Natural killer cell (primary cell): ENCODE measurements around the gene SCLT1. TPM values are rescaled to one million over a fixed set of nuclear protein-coding genes. Genes with fewer than 3 reads are reported as not detected.

Source experiments
- ATAC-seq, 3 donors: fragments of 150-1000 bp in 2 of 3; fragments of 200-7000 bp in 1 of 3; cut with Tn5 transposase; 1 replicate in 1 of 3; 2 replicates in 2 of 3; pipeline ENCODE4 v1.10.0; 2021; ENCODE audit warnings: mild to moderate bottlenecking in 2 of 3, moderate library complexity in 2 of 3
- DNase-seq, 2 donors: peaks; one replicate each; pipeline versions ENCODE4 v3.0.0 to v3.0.0-alpha.2; 2013 to 2021; ENCODE audit warnings: mixed read lengths in 1 of 2
- H3K27ac ChIP-seq: one replicate; pipeline ENCODE4 v1.5.1; 2013; ENCODE audit warnings: mild to moderate bottlenecking, low read length
- H3K27me3 ChIP-seq: one replicate; pipeline ENCODE4 v1.6.1; 2013; ENCODE audit warnings: low read length; ENCODE audit not compliant: control insufficient read depth, insufficient read depth
- H3K36me3 ChIP-seq: one replicate; pipeline ENCODE4 v1.6.1; 2013; ENCODE audit warnings: low read length; ENCODE audit not compliant: control insufficient read depth, insufficient read depth
- H3K4me1 ChIP-seq: one replicate; pipeline ENCODE4 v1.6.1; 2013; ENCODE audit warnings: low read length; ENCODE audit not compliant: control insufficient read depth, insufficient read depth
- H3K4me3 ChIP-seq: one replicate; pipeline ENCODE4 v1.5.1; 2013; ENCODE audit warnings: low read length
- H3K9me3 ChIP-seq: one replicate; pipeline ENCODE4 v1.6.1; 2013; ENCODE audit warnings: low read length; ENCODE audit not compliant: control insufficient read depth, insufficient read depth
- H3K27ac Mint-ChIP-seq, 2 donors: one replicate each; pipeline ENCODE4 v1.8.0; 2022; ENCODE audit warnings: mild to moderate bottlenecking in 2 of 2, mixed read lengths in 2 of 2, moderate library complexity in 1 of 2
- H3K27me3 Mint-ChIP-seq, 2 donors: one replicate each; pipeline ENCODE4 v1.8.0; 2022; ENCODE audit warnings: low read depth in 2 of 2, mixed read lengths in 2 of 2
- H3K36me3 Mint-ChIP-seq: one replicate; pipeline ENCODE4 v1.8.0; 2022; ENCODE audit warnings: mixed read lengths
- H3K4me1 Mint-ChIP-seq, 2 donors: one replicate each; pipeline ENCODE4 v1.8.0; 2022; ENCODE audit warnings: mixed read lengths in 2 of 2
- H3K4me3 Mint-ChIP-seq: one replicate; pipeline ENCODE4 v1.8.0; 2022; ENCODE audit warnings: mild to moderate bottlenecking, moderate library complexity, mixed read lengths
- H3K9me3 Mint-ChIP-seq, 2 donors: one replicate each; pipeline ENCODE4 v1.8.0; 2022; ENCODE audit warnings: mixed read lengths in 2 of 2
- WGBS: methylation state at CpG from one replicate; pipeline ENCODE4 v1.1.7; 2013; ENCODE audit warnings: missing lambda C conversion rate; ENCODE audit not compliant: insufficient coverage; 5-methylcytosine and 5-hydroxymethylcytosine counted together
- intact Hi-C: fragments of 100-400 bp; cut with micrococcal nuclease; formaldehyde crosslinking; loops from one replicate; pipeline ENCODE4 v1.14.2; 2022
- total RNA-seq, 4 donors: library from RNA; stranded (reverse); fragments of 120-200 nt in 1 of 4; gene quantifications; one replicate each; pipeline versions ENCODE4 v1.2.3 to v1.2.4, GENCODE V29; 2013 to 2022
- TF ChIP-seq, protein P1 (sequence below): fragments of 200-600 bp; IDR thresholded peaks from one replicate; pipeline ENCODE4 v1.8.0; 2022; ENCODE audit warnings: antibody characterized with exemption

SCLT1 gene
- total RNA-seq, 3 donors from 2014 or later (not counting 1 experiment from before 2014, with no cell fraction given), result 54.0 to 59.9 (median 55.4) TPM

DNA sequence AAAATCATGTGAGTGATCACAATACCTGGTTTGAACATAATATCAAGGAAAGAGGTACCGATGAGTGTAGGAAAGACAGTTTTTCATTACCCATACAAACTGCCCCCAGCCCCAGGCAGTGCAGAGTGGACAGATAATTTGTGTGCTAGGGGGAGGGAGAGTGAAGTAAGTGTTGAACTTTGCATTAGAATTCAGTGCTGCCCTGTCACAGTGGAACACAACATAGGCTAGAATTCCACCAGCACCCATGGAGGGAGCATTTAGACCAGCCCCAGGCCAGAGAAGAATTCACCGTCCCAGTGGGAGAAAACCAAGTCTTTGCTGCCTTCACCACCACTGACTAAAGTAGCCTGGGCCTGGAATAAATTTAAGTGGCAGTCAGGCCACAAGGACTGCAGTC, 107.3 kb downstream of the SCLT1 start:
- 94% methylated on average over 1 of the region's 2 CpGs for WGBS
- H3K27ac Mint-ChIP-seq, result no peak overlapping the region
- no peaks in the 10 kb centered on the region for H3K4me1 ChIP-seq

DNA sequence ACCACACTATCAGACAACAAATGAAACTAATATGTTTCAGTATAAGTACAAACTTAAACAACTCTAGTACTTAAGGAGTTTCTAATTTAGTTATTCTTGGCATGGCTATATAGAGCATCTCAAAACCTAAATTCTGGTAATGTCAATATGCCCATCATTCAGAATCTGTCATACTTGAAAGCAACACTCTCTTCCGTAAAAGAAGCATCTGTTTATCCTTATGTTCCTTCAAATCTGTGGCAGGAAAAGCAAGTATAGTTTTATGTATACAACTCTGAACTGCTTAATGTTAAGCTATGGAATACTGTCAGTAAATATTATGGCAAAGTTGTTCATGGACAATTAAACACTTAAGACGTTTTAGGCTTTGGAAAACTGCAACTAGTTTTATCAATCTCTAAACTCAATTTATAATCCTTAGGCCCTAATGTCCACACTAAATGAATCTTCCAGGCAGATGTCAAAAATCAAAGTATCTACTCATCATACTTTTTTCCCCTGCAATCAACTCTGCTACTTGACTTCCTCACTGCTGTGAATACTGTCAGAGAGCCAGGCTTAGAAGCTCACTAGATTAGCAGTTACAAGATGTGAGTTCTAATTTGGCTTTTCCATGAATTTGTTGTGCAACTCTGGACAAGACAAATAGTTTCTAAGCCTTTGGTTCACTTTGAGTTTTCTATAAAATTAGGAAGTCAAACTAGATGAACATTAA, 109.4 kb downstream of the SCLT1 start:
- Histone ChIP-seq H3K27me3 (no peaks in the 10 kb centered on the region), H3K4me1 (no peaks in the 10 kb centered on the region), H3K9me3 (no peaks in the 10 kb centered on the region), H3K4me3 (no peak overlapping the region), H3K27ac (no peak overlapping the region), H3K36me3 (peaks cover 21% of the 10 kb centered on the region)
- WGBS, result 90% methylated on average over 1 of the region's 2 CpGs
- ATAC-seq (no peak), DNase-seq (no peak)
- Mint-ChIP-seq H3K27me3 (no peaks in the 10 kb centered on the region), H3K27ac (no peak overlapping the region), H3K36me3 (peaks cover 7% of the 10 kb centered on the region), H3K4me1 (no peaks in the 10 kb centered on the region), H3K9me3 (peaks cover 0 to 6% of the 10 kb centered on the region in 2 donors), H3K4me3 (no peak overlapping the region)
- TF ChIP-seq, protein P1, sequence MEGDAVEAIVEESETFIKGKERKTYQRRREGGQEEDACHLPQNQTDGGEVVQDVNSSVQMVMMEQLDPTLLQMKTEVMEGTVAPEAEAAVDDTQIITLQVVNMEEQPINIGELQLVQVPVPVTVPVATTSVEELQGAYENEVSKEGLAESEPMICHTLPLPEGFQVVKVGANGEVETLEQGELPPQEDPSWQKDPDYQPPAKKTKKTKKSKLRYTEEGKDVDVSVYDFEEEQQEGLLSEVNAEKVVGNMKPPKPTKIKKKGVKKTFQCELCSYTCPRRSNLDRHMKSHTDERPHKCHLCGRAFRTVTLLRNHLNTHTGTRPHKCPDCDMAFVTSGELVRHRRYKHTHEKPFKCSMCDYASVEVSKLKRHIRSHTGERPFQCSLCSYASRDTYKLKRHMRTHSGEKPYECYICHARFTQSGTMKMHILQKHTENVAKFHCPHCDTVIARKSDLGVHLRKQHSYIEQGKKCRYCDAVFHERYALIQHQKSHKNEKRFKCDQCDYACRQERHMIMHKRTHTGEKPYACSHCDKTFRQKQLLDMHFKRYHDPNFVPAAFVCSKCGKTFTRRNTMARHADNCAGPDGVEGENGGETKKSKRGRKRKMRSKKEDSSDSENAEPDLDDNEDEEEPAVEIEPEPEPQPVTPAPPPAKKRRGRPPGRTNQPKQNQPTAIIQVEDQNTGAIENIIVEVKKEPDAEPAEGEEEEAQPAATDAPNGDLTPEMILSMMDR, result no peak
- intact Hi-C loops, result no loop called here

More for the DNA sequence above, 107.3 kb downstream of the SCLT1 start:
- DNase-seq (no peak), ATAC-seq (no peak)
- TF ChIP-seq, protein P1, result no peak
- intact Hi-C loops, result no loop called here
- Histone ChIP-seq H3K27ac (no peak overlapping the region), H3K4me3 (no peak overlapping the region), H3K9me3 (no peaks in the 10 kb centered on the region), H3K36me3 (peaks cover 15% of the 10 kb centered on the region), H3K27me3 (no peaks in the 10 kb centered on the region)
- no peaks in the 10 kb centered on the region for H3K4me1 Mint-ChIP-seq
- no peak overlapping the region for H3K4me3 Mint-ChIP-seq
- peaks cover 25% of the 10 kb centered on the region for H3K36me3 Mint-ChIP-seq
- peaks cover 0 to 6% of the 10 kb centered on the region in 2 donors for H3K9me3 Mint-ChIP-seq
- H3K27me3 Mint-ChIP-seq, result no peaks in the 10 kb centered on the region

DNA sequence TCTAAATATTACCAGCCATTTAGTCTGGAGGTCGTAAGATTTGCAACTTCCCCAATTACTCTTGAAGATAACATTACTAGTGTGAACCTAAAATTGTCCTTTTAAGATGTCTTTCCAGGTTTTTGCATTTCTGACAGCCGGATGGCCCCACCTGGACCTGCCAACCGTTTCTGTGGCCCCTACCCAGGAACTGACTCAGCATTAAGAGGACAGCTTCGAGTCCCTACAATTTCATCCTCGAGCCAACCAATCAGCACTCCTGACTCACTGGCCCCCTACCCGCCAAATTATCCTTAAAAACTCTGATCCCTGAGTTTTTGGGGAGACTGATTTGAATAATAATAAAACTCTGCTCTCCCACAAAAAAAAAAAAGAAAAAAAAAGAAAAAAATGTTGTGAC, 112.0 kb downstream of the SCLT1 start:
- no peaks in the 10 kb centered on the region for H3K9me3 Mint-ChIP-seq
- H3K27ac ChIP-seq, result no peak overlapping the region
- DNase-seq, result no peak
- peaks cover 14% of the 10 kb centered on the region for H3K36me3 ChIP-seq
- H3K27ac Mint-ChIP-seq, result no peak overlapping the region
- TF ChIP-seq, protein P1, result no peak
- H3K27me3 ChIP-seq, result no peaks in the 10 kb centered on the region
- no peaks in the 10 kb centered on the region for H3K4me1 Mint-ChIP-seq
- intact Hi-C loops, result no loop called here
- no peaks in the 10 kb centered on the region for H3K27me3 Mint-ChIP-seq
- no peak overlapping the region for H3K4me3 Mint-ChIP-seq
- ATAC-seq, result no peak
- H3K9me3 ChIP-seq, result no peaks in the 10 kb centered on the region
- no peaks in the 10 kb centered on the region for H3K36me3 Mint-ChIP-seq
- H3K4me1 ChIP-seq, result no peaks in the 10 kb centered on the region
- 89% methylated on average over 4 of the region's 6 CpGs for WGBS
- H3K4me3 ChIP-seq, result no peak overlapping the region

DNA sequence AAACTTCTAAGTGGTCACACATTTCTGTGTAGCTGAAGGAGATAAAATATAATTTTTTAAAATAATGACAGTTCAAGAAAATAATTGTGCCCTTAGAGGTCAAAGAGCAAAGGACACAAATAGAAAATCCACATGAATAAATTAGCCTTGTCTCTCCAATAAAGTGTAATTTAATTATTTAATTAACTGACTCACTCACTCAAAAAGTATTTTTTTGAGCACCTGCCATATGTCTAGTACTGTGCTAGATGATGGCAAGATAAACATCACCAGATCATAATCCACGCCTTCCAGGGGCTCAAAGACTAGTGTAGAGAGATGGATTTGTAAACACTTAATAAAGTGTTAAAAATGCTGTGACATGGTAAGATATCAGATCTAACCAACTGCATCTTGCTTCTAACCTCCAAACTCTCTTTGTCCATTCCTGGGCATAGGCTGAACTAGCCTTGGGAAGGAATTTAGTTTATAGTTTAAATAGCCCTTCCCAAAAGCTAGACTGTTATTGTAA, 112.5 kb downstream of the SCLT1 start:
- no peaks in the 10 kb centered on the region for H3K36me3 Mint-ChIP-seq
- H3K36me3 ChIP-seq, result peaks cover 10% of the 10 kb centered on the region
- DNase-seq (no peak), ATAC-seq (no peak)
- H3K4me3 ChIP-seq, result no peak overlapping the region
- H3K4me1 ChIP-seq, result no peaks in the 10 kb centered on the region
- H3K27me3 Mint-ChIP-seq, result no peaks in the 10 kb centered on the region
- H3K9me3 Mint-ChIP-seq, result no peaks in the 10 kb centered on the region
- intact Hi-C loops, result no loop called here
- H3K27me3 ChIP-seq, result no peaks in the 10 kb centered on the region
- H3K27ac Mint-ChIP-seq, result no peak overlapping the region
- H3K4me3 Mint-ChIP-seq, result no peak overlapping the region
- WGBS, result no CpG with 5 or more reads among the region's 1 CpG
- H3K9me3 ChIP-seq, result no peaks in the 10 kb centered on the region
- H3K4me1 Mint-ChIP-seq, result no peaks in the 10 kb centered on the region
- H3K27ac ChIP-seq, result no peak overlapping the region
- TF ChIP-seq, protein P1, result no peak
